RKO (cell line): ENCODE measurements around the gene HYOU1.
"Not testable (repeated sequence)": the region's sequence is repeated elsewhere in the genome, so short reads cannot be mapped to it uniquely, and the experiment has no call there.

ENCODE experiments used
- DNase-seq: peaks from one replicate; pipeline ENCODE4 v3.0.0-alpha.2; 2016; ENCODE audit warnings: low spot score

Gene HYOU1

DNA sequence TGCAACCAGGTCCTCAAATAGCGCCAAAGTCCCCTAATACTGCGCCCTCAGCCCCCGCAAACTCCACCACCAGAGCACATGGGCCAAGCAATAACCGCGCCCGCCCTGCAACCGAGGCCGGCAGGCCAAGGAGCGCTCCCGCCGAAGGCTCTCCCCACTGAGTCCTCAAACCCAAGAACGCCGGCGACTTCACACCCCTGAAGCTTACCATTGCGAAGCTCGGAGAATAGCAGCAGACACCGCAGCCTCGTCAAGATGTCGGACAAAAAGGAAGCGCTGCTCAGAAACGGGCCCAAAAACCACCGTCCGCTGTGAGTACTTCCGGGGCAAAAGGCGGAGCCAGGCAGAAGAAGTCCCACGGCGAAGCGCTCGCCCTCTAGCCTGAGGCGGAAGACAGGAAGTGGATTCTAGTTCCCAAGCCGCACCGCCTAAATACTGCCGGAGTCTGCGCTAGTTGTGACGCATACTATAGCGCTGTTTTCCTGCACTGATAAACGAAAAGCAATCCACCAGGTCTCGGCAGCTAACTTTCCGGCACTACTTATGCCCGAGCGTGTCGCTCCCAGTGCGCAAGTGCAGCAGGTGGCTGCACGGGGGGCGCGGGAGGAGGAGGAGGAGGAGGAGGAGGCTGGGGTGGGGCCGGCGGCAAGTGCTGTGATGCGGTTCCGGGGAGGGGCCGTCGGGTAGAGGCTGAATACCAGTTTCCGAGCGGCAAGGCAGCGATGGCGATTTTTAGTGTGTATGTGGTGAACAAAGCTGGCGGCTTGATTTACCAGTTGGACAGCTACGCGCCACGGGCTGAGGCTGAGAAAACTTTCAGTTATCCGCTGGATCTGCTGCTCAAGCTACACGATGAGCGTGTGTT is 38.7 kb downstream of the HYOU1 start, which contains the start of the genes RPS25 and TRAPPC4:
Gene RPS25, minus strand, starts transcription at position 270 of the 865 bp plus-strand sequence. Its CDS starts 59 bp downstream, at position 211.
Gene TRAPPC4, plus strand, starts transcription at position 693 of the 865 bp plus-strand sequence. Its CDS starts 30 bp downstream, at position 723.
- DNase-seq = peak; percentile 98

DNA sequence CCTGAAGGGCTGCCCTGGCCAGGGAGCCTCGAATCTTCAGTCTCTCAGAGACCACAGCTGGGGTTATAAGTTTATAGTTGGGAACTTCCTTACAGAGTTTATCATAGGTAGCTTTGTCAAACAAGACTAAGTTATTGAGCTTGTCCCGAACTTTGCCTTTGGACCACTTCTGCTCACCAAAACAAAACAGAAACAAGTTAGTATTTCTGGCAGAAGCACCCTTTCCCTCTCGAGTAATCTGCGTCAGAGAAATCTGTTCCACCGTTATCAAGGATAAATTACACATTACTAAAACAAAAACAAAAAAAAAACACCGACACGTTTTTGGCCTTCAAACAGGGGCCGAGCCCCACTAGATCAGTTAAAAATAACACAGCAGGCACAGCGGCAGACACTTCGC is 39.6 kb downstream of the HYOU1 start:
- DNase-seq = not testable (repeated sequence)

DNA sequence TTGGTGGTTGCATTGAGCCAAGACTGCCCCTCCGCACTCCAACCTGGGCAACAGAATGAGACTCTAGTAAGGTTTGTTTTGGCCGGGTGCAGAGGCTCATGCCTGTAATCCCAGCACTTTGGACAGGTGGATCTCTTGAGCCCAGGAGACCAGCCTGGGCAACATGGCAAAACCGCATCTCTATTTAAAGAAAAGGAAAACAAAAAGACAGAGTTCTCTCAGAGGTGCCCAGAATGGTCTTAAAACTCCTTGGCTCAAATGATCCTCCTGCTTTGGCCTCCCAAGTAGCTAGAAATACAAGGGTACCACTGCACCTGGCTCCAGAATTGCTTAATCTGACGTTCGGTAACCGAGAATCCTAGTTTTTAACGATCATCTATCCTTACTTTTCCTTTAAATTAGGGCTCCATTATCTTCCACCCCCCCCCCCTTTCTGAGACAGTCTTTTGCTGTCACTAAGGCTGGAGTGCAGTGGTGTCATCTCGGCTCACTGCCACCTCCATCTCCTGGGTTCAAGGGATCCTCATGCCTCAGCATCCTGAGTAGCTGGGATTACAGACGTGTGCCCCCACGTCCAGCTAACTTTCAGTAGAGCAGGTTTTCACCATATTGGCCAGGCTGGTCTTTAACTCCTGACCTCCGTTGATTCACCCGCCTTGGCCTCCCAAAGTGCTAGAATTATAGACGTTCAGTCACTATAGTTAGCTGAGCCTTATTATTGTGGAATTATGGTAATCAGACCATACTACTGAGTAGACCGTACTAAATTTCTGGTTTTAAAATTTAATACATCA is 40.6 kb downstream of the HYOU1 start:
- DNase-seq = no peak

DNA sequence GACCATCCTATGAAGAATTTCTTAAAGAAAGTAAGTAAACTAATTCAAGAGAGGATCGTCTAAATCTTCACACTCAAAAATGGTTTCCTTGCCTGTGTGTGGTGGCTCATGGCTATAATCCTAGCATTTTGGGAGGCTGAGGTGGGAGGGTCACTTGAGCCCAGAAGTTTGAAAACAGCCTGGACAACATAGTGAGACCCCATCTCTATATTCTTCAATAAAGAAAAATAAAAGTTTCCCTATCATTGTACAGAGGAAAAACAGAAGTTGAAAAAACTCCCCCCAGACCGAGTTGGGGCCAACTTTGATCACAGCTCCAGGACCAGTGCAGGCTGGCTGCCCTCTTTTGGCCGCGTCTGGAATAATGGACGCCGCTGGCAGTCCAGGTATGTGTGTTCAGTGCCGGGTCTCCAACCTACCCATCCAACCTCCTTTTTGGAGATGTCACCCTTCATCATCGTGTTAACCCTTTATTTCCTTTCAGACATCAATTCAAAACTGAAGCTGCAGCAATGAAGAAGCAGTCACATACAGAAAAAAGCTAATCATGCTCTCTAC is 41.9 kb downstream of the HYOU1 start:
- DNase-seq = no peak

DNA sequence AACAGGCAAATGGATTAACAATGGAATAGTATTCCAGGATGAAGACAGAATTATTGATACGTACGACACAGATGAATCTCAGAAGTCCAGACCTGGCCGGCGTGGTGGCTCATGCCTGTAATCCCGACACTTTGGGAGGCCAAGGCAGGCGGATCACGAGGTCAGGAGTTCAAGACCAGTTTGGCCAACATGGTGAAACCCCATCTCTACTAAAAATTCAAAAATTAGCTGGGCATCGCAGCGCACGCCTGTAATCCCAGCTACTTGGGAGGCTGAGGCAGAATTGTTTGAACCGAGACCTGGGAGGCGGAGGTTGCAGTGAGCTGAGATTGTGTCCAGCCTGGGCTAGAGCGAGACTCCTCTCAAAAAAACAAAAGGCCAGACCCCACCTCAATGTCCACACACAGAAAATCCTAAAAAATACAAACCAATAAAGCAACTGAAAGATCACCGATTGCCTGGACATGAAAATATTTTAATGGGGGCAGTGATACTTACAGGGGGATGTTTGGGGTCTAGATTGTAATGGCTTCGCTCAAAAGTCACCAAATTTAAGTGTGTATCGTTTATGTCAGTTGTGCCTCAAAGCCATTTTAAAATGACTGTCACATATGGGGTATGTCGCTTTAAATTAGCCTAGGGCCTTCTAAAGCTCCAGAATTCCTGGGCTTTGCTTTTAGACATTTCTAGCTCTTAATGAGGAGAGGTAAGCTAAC is 42.6 kb downstream of the HYOU1 start:
- DNase-seq = no peak

DNA sequence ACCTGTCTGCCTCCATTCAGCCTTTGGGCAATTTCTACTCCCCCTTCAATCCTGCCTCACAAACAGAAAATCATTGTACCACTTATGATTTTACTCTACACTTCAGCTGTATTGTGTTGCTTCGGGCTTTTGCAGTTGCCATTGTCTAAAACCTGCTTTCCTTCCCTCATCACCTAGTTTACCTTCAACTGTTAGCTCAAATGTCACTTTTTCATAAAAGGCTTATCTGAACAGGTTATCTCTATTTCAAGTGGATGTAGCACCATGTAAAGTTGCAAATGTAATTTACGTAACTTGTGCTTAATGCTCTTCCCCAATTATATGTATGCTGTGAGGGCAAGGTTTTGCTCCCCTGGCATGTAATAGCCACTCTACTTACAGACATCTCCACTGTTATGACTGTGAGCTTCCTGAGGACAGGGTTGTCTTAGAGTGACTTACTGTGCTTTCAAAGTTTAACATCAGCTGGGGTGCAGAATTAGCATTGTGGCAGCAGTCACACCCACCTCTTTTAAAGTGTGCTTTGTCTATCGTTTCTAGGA is 44.3 kb downstream of the HYOU1 start:
- no peak for DNase-seq

DNA sequence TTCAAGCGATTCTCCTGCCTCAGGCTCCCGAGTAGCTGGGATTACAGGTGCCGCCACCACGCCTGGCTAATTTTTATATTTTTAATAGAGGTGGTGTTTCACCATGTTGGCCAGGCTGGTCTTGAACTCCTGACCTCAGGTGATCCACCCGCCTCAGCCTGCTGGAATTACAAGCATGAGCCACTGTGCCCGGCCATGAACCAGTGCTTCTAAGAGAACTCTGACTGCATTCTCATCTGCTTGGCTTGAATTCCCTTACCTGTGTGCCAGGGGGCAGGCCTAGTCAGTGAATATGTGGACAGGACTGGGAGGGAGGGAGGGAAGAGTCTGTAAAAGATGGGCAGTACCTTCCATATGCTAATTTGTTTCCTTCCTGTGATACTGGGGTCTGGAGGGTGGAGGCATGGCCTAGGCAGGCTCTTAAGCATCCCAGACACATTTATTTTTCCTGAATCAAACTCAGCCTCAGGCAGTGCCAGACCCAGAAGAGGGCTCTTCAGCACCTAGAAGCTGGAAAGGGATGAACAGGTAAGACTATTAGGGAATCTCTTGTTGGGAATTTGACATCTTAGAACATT is 45.4 kb downstream of the HYOU1 start:
- DNase-seq = no peak

DNA sequence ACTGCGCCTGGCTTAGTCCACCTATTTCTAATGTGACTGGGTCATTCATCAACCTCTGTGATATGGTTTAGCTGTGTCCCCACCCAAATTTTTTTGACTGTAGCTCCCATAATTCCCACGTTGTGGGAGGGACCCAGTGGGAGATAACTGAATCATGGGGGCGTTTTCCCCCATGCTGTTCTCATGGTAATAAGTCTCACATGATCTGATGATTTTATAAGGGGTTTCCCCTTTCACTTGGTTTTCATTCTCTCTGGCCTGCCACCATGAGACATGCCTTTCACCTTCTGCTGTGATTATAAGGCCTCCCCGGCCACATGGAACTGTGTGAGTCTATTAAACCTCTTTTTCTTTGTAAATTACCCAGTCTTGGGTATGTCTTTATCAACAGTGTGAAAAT is 50.3 kb downstream of the HYOU1 start:
- DNase-seq = no peak

DNA sequence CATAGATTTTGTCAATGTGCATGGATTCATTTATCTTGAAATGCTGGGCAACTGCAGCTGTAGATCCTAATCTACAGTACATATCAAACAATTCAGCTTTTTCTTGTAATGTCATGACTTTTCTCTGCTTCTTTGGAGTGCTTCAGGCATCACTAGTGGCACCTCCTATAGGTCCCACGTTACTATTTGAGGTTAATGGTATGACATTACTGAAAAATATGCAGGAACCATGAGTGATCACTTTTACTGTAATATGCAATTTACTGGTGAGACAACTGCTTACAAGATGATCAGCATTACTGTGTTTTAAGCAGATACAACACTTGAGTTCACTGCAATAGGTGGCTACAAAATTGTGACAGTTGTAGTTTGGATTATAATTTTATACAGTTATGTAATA is 56.1 kb downstream of the HYOU1 start:
- peak; percentile 84 for DNase-seq

DNA sequence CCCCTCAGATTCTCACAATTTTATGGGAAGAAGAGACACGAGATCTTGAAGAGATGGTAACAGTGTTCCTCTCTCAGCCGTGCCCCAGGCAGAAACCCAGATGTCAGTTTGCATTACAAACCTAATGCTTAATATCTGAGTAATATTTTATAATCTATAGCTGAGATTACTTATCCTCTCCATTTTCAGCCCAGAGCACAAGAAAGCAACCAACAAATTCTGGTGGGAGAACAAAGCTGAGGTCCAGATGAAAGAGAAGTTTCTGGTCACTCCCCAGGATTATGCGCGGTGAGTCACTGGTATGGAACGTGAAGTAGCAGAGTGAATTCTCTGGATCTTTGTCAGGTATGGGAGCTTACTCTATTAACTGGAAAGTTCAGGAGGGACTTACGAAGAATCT is 58.2 kb downstream of the HYOU1 start:
- DNase-seq = peak; percentile 86

DNA sequence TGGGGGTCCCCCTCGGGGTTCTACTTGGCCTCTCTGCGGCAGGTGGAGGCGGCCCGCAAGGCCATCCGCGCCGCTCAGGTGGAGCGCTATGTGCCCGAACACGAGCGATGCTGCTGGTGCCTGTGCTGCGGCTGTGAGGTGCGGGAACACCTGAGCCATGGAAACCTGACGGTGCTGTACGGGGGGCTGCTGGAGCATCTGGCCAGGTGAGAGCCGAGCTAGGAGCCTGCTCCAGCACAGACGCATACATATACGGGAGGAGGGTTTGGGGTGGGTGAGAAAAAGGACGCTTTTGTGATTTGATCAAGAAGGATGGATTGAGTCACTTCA is 58.7 kb downstream of the HYOU1 start:
- DNase-seq = no peak

DNA sequence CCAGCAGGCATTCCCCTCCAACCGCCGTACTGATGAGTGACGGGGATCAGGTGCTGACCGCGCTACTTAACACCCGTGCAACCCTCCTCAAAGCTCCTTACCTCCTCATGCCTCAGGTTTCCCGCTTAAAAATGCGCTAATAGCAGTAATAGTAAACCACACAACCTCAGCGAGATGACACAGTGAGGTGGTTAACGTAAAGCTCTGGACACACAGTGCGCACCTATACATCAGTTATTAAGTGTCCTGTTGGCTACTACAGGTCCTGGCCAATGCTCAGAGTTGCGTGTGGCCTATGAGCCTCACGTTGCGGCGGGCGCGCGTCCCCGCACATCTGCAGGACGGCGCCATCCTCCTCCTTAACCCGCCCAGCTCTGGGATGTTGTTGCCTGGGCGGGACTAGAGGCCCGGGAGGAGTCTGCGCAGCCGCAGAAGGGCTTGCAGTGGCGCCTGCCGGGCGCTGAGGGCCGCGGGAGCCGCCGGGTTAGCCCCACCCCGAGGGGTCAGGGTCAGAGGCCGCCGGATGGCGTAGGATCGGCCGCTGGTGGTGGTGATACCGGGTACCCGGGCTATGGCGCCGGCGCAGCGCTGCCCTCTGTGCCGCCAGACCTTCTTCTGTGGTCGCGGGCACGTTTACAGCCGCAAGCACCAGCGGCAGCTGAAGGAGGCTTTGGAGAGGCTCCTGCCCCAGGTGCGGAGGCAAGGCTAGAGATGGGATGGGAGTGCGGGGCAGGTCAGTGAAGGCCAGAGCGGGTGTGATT is 59.2 kb downstream of the HYOU1 start, which contains the start of gene CENATAC:
Gene CENATAC, plus strand, starts transcription at position 512 of the 761 bp plus-strand sequence. Its CDS starts 60 bp downstream, at position 572.
- DNase-seq = peak; percentile 94

DNA sequence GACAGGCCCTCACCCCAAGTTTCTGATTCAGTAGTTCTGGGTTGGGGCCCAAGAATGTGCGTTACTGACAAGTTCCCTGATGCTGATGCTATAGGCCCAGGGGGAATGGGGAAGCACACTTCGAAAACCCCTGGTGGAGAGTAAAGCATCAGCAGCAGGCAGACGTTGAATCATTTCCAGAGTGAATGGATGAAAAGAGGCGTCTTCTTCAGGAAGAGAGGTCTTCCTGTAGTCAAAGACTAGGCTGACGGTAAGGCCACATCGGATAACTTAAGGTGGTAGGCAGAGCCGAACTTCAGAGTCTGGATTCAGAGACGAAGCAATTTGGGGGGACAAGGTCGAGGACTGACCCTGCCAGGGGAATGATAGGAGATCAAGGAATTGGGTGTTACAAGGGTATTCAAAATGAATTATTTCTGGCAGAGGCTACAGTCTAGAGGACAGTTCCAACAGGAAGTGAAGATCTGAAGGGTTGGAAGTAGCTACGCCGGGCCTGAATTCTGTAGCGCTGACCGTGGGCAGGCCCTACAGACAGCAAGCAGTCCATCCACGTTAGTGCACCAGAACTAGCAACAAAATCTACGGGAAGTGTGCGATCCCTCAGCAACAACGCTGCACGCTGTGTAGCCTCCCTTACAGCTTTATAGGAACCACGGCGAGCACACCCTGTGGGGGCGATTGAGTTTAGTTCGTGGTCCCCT is 59.9 kb downstream of the HYOU1 start:
- DNase-seq = peak; percentile 85
